HG02642 (cell line): Measurements from ENCODE around the gene MTMR3.
"Not testable (repeated sequence)": the region's sequence is repeated elsewhere in the genome, so short reads cannot be mapped to it uniquely, and the experiment has no call there.

Experiments used
- ATAC-seq: cut with Tn5 transposase; IDR thresholded peaks from one replicate; pipeline ENCODE4 v1.9.1; 2021; ENCODE audit warnings: mild to moderate bottlenecking; ENCODE audit not compliant: unreplicated experiment, poor library complexity

MTMR3 gene

DNA sequence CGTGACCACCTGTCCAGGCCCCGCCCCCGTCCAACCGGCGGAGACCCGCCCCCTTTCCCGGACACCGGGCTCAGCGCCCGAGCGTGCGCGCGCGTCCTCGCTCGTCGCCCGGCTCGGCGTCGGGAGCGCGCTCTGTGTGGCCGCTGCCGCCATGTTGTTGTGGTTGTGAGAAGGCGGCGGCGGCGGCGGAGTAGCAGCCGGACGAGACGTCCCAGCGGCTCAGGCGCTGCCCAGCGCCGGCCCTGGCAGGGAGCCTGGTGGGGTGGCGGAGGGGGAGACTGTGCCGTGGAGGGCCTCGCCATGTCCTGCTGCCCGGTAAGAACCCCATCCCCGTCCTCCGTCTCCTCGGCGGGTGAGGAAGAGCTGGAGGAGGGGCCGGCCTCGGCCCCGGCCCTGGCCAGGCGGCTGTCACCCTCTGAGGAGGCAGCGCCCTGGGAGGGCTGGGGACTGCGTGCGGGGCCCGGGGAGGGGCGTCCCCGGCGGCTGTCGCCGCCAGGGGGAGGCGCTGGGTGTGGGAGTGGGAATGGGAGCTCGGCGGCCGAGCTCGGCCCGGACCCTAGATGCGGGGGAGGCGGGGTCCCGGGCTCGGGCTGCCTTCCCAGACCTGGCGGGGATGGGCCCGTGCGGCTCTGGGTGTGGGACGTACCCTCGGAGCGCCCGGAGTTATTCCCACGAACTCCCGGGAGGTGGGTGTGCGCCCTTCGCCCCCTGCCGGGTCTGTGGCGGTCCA is at the start of gene MTMR3:
TSS of gene MTMR3 (plus strand) at position 130 of the 730 bp plus-strand sequence. CDS start 87,886 bp downstream, outside the sequence.
- ATAC-seq: peak; percentile 78

DNA sequence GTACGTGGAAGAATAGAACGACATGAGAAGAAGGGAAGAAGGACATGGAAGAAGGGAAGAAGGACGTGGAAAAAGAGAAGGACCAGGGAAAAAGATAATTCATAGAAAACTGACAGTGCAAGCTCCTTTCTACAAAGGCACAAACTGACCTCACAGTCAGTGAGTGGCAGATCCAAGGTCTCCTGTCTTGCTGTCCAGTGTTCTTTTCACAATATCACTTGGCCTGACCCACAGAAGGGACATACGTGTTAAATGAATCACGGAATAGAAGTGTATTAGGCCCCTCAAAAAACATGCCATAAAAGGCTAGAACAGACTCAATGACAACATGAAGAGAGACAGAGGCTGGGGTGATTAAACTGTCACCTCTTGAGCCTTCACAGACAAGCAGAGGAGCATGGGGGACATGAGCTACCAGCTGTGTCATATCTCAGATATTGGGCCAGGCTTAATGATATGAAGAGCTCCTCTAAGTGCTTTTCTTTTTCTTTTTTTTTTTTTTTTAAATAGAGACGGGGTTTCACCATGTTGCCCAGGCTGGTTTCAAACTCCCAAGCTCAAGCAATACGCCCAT is 49.5 kb upstream of the MTMR3 start:
- no peak for ATAC-seq

DNA sequence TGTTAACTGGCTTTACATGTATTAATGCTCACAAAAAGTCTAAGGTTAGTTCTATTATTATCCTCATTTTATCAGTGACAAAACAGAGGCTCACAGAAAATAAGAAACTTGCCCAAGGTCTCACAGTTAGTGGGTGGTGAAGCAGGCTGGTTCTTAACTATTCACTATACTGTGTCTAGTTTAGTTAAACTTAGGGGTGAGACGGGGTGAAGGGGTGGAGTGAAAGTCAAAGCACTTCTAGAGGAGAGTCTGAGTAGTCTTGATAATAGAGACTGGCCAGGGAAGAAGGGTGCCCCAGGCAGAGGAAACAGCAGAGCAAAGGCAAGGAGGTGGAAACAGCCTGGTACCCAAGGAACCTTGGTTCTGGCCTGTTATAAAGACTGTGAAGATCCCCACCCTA is 48.9 kb upstream of the MTMR3 start:
- no peak for ATAC-seq

DNA sequence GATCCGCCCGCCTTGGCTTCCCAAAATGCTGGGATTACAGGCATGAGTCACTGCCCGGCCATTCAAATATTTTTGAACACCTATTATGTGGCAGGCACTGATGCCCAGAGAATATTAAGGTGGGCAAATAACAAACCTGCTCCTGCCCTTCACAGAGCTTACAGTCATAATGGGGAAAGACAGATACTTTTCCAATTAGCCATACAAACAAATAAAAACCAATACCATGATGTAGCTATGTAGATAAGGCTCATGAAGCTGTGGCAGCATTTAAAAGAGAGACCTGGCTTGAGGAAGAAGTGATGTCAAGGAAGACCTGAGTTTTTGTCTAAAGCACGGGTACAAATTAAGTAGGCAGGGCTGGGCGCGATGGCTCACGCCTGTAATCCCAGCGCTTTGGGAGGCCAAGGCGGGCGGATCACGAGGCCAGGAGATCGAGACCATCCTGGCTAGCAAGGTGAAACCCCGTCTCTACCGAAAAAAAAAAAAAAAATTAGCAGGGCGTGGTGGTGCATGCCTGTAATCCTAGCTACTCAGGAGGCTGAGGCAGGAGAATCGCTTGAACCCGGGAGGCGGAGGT is 46.1 kb upstream of the MTMR3 start:
- not testable (repeated sequence) for ATAC-seq

DNA sequence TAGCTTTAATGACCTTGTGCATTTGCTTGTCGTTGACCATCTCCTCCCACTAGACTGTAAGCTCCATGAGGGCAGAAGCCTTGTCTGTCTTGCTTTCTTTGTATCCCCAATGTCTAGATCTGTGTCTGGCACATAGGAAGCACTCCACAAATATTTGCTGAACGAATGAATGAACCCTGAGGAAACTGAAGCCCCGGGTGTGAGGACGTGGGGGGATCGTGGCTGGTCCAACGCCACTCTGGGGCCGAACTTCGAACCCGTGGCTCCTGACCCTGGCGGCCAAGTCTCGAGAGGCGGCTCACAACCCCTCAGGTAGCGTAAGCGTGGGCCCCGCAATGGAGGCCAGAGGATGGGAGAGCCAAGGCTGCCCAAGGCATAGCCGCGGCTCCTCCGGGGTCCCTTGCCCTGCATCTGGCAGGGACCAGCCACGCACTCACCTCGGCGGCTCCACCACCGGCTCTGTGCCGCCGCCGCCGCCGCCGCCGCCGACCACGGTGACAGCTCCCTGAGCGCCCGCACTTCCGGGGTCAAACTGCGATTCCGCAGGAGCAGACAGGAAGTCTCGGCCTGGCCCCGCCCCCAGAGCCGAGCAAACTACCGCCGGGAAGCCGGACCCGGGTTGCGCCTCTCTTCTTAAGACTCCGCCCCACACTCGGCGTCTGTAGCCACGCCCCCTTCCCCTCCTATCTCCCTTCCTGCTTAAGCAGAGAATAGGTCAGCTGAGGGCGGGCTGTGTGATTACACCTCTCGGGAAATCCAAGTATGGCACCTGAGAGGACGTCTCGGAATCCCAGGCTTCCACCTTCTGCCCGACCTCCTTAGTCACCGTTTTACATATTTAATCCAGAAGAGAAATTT is 45.0 kb upstream of the MTMR3 start, which contains the start of gene ASCC2:
TSS of gene ASCC2 (minus strand) at position 534 of the 858 bp plus-strand sequence. CDS start 5,949 bp downstream, outside the sequence.
- ATAC-seq: peak; percentile 97

DNA sequence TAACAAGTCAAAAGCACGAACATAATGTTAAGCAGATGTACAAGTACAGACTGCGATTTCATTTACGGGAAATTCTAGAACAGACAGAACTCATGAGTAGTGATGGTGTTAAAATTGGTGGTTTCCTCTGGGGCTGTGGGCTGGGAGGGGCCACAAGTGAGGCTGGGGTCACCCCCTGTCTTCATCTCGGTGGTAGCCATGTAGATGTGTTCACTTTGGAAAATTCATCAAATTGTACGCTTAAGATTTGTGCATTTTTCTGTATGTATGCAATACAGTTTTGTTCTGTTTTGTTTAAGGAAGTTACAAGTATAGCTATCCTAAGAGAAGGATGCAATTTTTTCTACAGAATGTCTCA is 44.4 kb upstream of the MTMR3 start:
- no peak for ATAC-seq

DNA sequence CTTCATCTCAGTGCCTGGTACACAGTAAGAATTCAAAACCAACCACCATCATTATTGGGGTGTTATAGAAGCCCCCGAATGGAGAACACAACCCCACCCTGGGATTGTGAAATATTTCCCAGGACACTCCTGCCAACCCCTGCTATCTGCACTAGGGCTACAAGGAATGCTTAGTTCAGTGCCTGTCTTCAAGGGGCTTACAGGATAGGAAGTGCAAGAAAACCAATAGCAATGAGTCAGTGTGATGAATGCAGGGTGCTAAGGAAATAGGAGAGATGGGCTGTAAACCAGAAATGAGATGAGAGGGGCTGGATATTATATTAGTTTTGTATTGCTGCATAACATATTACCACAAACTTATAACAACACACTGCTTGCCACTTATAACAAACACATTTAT is 43.9 kb upstream of the MTMR3 start:
- no peak for ATAC-seq

DNA sequence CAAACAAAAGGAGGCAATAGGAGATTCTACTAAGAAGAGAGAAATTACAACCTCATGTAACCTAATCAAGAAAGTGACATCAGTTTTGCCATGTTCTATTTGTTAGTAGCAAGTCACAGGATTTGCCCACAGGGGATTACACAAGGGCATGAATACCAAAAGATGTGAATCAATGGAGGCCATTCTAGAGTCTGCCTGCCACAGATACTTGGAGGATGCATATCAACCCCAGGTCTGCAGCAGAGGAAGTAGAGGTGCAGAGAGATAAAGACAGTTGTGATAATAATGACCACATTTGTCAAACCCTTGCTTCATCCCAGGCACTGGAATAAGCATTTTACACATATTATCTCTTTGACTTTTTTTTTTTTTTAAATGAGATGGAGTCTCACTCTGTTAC is 42.5 kb upstream of the MTMR3 start:
- no peak for ATAC-seq

DNA sequence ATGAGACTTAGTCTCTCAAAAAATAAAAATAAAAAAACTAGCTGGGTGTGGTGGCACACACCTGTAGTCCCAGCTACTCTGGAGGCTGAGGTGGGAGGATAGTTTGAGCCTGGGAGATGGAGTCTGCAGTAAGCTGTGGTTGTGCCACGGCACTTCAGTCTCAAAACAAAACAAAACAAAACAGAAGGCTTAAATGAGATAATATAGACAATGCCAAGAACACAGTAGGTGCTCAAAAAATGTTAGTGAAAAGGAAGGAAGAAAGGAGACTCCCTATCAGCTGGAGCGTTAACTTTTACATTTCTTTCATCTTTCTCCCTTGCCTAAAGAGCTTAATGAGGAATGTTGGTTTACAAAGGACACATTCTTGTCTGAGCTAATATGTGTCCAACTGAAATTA is 40.8 kb upstream of the MTMR3 start:
- no peak for ATAC-seq

DNA sequence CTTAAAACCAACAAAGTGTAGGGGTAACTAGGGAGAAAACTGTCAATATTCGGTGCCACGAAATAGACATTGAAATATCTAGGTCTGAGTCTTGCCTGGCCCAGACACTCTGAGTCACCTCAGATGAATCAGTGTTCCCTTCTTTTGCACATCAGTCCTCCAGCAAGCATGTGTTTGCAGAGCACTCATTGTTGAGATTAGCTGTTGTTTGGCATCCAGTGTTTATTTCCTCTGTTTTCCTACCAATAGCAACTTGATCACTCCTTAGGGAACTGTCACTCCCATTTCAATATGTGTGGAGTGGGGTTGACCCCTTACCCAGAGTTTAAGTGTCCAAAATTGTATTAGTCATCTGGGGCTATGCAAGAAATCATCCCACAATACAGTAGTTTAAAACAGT is 40.2 kb upstream of the MTMR3 start:
- no peak for ATAC-seq

DNA sequence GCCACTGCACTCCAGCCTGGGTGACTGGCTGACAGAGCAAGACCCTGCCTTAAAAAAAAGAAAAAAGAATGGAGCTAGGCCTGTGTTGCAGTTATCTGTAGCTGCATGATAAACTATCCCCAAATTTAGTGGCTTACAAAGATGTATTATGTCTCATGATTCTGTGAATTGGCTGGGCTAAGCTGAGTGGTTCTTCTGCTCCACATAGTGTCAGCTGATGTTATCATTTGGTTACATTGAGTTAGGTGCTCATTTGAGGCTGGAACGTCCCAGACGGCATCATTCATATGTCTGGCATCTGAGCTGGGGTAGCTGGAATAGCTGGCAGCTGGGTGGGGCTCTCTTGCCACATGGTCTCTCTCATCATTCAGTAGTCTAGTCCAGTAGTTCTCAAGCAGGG is 36.7 kb upstream of the MTMR3 start:
- no peak for ATAC-seq

DNA sequence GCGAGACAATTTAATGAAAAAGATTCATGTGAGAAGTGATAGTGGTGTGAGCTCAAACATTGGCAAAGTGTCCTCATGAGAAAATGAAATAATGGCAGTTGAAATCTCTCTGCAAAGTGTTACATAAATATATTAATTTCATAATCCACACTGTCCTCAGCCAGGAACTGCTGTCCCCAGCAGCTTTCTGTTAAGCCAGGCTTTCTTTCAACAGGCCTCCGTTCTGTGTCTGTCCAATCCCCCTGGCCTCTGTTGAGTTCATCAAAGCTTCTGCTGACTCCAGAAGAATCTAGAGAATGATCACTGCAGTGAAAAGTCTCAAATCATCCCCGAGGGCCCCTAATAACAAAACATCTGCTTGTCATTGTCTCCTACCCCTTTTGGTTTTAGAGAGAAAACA is 34.9 kb upstream of the MTMR3 start:
- no peak for ATAC-seq

DNA sequence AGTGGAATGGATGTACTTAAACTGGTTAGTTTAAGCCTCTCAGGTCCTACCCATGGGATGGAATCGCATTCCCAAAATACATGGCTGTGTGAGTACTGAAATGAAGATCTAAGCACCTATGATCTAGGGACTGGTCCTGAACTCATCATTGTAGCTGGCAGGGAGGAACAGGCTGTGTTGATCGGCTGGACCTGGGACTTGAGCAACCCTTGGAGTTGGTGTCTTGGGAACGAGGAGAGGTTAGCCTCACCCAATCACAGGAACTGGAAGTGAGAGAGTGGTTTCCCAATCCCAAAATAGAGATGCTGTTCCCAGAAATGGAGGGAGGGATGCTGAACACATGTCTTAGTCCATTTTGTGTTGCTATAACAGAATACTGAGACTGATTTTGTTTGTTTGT is 28.5 kb upstream of the MTMR3 start:
- ATAC-seq: no peak

DNA sequence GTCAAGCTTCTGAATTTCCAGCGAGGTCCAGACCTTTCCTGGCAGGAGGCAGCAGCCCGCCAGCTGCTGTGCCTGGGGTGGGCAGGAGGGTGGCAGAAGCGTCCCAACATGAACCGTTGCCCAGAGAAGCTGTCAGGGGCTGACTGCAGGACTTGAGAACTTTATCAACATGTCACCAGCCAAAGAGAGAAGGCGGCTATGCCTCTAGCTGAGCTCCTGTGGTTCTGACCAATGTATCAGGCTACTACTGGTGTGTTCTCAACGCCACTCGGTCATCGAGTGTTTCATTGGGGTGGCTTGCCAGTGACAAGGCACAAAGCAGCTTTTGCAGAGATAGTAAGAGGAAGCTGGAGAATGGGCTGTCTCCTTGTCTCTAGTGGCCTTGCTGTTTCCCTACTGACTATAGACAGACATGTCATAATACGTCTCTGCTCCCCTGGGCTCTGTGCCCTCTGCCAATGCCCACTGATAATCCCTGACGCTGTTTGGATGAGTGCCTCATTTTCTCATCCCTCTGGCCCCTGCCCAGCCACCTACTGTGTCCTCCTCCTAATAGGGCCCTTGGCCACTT is 27.3 kb upstream of the MTMR3 start:
- no peak for ATAC-seq

DNA sequence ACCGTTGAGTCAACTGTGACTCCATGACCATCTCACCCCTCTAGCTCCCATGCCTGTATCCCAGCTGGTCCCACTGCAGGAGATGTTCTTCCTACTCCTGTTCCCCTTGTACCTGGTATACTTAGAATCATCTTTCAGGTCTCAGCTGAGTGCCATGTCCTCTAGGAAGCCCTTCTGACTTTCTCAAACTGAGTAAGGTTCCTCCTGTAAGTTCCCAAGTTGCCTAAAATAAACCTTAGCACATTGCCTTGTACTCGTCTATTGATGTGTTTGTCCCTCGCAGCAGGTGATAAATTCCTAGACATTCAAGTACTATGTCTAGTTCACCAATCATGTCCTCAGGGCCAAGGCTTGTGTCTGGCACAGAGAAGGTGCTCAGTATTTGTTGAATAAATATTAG is 26.5 kb upstream of the MTMR3 start:
- ATAC-seq: no peak

DNA sequence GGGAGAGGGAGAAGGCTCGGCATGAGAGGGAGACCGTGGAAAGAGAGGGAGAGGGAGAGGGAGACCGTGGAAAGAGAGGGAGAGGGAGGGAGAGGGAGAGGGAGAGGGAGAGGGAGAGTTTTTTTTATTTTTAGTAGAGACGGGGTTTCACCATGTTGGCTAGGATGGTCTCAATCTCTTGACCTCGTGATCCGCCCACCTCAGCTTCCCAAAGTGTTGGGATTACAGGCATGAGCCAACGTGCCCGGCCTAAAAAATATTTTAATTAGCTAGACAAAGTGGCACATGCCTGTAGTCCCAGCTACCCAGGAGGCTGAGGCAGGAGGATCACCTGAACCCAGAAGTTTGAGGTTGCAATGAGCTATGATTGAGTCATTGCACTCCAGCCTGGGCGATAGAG is 23.9 kb upstream of the MTMR3 start:
- ATAC-seq: not testable (repeated sequence)

DNA sequence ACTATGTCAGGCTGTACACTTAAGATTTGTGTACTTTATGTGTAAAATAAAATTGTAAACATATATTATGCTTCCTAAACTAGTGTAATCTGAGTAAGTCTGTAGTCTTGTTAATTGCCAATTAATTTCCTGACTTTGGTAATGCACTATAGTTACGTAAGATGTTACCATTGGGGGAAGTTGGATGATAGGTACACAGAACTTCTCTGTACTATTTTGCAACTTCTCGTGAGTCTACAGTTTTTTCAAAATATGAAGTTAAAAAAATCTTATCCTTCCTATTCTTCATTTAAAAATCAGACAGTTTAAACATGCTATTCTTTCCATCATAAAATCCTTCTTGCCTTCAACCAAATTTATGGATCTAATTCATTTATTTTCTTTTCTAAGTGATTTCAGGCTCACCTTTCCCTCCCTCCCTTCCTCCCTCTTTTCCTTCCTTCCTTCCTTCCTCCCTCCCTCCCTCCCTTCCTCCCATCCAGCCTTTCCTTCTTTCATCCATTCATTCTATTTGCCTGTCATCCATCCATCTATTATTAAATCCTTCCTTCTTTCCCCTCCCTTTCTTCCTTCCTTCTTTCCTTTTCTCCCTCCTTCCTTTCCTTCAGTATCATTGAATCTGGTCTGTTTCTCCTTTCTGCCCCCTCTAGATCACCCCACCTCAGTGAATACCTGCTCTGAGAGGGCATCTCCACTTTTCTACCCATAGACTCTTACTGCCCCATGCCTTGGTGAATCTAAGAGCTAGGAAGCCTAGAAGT is 22.8 kb upstream of the MTMR3 start:
- ATAC-seq: no peak

DNA sequence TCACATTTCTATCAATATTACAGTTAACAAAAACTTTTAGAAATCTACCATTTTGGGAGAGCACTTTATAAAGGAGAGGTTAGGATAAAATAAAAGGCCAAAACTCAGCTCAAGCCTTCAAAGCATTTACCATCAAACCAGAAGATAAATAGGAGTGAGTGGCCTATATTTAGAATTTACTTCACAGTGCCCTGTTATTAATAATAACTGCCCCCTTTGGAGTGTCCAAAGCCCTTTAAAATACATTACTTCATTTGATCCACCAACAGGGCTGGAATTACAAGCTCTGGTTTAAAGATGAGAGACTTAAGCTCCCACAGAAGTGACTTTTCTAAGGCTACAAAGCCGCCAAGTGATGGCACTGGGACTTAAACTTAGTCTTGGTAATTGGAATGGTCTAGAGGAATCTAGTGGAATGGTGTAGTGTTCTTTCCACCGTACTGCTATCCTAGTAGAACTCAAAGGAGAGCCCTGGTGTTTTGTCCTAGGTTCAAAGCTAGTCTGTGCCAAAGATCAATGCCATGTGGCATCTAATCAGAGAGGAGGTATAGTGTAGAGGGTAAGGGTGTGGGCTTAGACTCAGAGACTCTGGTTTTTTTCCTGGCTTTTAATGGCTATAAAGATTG is 21.2 kb upstream of the MTMR3 start:
- ATAC-seq: no peak

DNA sequence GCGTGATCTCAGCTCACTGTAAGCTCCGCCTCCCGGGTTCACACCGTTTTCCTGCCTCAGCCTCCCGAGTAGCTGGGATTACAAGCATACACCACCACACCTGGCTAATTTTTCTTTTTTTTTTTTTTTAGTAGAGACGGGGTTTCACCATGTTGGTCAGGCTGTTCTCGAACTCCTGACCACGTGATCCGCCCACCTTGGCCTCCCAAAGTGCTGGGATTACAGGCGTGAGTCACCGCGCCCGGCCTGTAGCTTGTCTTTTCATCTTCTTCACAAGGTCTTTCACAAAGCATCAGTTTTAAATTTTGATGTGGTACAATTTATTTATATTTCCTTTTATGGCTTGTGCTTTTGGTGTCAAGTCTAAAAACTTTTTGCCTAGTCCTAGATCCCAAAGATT is 17.4 kb upstream of the MTMR3 start:
- not testable (repeated sequence) for ATAC-seq
